ENCODE results near the gene MYOM1.
A peak's percentile ranks its signal among the peaks of the same experiment; 100 is the strongest.
"Not testable (repeated sequence)": the region's sequence is repeated elsewhere in the genome, so short reads cannot be mapped to it uniquely, and the experiment has no call there.

The MYOM1 gene

GRCh38 chr18:3037423-3037915 lies 182.3 kb downstream of the MYOM1 start:
- peak overlapping the region; percentile 56 for H3K27ac ChIP-seq
- no peak for TF ChIP-seq CTCF (conservative IDR thresholded peaks at IDR 0.05)

- H3K27ac ChIP-seq: no peak overlapping the region
- no peak for TF ChIP-seq CTCF (conservative IDR thresholded peaks at IDR 0.05)
These were observed 183.7 kb downstream of the MYOM1 start for GRCh38 chr18:3036108-3036507.

GRCh38 chr18:3035635-3036034 lies 184.1 kb downstream of the MYOM1 start:
- H3K27ac ChIP-seq: no peak overlapping the region
- no peak for TF ChIP-seq CTCF (conservative IDR thresholded peaks at IDR 0.05)

- TF ChIP-seq CTCF (conservative IDR thresholded peaks at IDR 0.05): no peak
- H3K27ac ChIP-seq: no peak overlapping the region
These were observed 187.0 kb downstream of the MYOM1 start for GRCh38 chr18:3032721-3033120.

DNA sequence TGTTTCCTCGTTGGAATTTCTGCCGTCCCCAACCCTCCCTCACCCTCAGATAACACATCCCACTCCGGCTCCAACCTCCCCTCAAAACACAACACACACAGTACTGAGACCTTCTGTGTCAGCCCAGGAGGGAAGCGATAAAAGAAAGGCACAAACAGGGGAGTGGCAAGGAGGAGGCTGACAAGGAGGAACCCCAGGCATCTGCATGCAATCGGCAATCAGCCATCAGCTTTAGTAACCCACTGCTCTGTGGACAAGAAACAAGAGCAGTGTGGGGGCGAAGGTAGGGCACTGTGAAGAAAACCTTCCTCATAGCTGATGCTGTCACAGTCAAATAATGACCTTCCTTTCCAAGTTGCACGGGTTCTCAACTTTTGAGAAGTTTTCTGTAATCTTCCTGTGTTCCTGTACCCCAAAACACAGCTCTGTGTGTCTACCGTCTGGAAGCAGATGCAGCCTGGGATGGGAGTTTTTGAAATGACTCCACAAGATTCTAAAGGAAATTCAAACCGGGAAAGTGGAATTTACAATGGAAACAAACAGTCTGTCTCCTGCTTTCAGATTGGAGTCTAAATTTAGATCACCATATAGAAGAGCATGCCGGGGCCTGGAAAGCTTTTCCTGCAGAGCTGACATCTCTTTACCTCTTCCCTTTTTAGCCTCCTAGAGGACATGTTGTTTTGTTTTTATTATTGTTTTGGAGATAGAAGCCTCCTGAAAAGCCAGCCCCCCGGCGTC lies 190.4 kb downstream of the MYOM1 start:
- no peak overlapping the region for H3K27ac ChIP-seq
- TF ChIP-seq CTCF (conservative IDR thresholded peaks at IDR 0.05): no peak

DNA sequence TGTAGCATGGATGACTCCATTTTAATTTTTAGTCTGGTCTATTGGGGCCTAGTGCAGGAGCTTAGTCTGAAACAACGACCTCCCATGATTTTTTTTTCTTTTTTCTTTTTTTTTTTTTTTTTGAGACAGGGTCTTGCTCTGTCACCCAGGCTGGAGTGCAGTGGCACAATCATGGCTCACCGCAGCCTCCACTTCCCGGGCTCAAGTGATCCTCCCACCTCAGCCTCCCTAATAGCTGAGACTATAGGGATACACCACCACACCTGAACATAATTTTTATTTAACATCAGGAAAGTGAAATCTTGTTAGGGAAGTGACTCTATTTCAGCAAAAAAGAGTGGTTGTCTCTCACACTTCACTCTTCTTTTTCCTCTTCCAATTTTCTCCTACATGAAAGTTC lies 191.7 kb downstream of the MYOM1 start:
- not testable (repeated sequence) for H3K27ac ChIP-seq

DNA sequence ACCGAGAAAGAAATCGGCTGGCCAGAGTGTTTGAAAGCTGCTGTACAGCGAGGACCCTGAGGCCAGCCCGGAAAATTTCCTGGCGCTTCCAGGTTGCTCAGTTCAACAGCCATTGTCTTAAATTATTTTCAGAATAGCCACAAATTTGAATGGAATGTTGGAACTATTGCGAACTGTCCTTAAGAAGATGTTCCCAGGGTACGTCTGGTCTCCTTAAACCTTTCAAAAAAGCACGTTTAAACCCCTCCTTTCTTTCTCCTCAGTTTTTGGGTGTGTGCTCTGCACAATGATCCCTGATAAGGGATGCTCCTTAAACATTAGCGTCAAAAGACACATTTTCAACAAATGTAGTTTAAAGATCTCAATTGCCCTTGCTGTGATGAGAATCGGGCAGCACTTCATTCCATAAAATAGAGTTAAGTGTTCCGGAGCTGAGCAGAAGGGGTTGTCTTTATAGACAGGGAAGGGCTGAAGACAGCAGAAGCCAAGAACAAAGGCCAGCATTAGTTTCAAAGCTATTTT lies 192.3 kb downstream of the MYOM1 start:
- no peak for TF ChIP-seq CTCF (conservative IDR thresholded peaks at IDR 0.05)
- no peak overlapping the region for H3K27ac ChIP-seq

- TF ChIP-seq CTCF (conservative IDR thresholded peaks at IDR 0.05): no peak
These were observed 194.2 kb downstream of the MYOM1 start for GRCh38 chr18:3025544-3025943.

GRCh38 chr18:3023603-3024002 lies 196.2 kb downstream of the MYOM1 start:
- H3K27ac ChIP-seq: not testable (repeated sequence)

More at GRCh38 chr18:3025544-3025943, 194.2 kb downstream of the MYOM1 start:
- no peak overlapping the region for H3K27ac ChIP-seq
